PFSK-1 (cell line): ENCODE measurements around the gene STXBP5.

Source experiments
- POLR2AphosphoS5 ChIP-seq: IDR thresholded peaks from 2 replicates; pipeline ENCODE4 v1.6.1; 2012; ENCODE audit warnings: low read depth, mild to moderate bottlenecking, control low read depth, low read length, moderate library complexity
- SIN3A ChIP-seq: IDR thresholded peaks from 2 replicates; pipeline ENCODE4 v1.6.1; 2012; ENCODE audit warnings: mild to moderate bottlenecking, low read length, moderate library complexity, borderline replicate concordance; ENCODE audit not compliant: insufficient read depth
- TF ChIP-seq, protein P1 (sequence below), 2 experiments: IDR thresholded peaks; 2 replicates each; pipeline versions ENCODE4 v1.6.1 to v1.8.0; 2011 to 2012; ENCODE audit warnings: low read depth in 2 of 2, low read length in 2 of 2, control low read depth in 1 of 2, inconsistent platforms in 1 of 2, mild to moderate bottlenecking in 1 of 2, moderate library complexity in 1 of 2; ENCODE audit not compliant: insufficient read depth in 1 of 2

DNA sequence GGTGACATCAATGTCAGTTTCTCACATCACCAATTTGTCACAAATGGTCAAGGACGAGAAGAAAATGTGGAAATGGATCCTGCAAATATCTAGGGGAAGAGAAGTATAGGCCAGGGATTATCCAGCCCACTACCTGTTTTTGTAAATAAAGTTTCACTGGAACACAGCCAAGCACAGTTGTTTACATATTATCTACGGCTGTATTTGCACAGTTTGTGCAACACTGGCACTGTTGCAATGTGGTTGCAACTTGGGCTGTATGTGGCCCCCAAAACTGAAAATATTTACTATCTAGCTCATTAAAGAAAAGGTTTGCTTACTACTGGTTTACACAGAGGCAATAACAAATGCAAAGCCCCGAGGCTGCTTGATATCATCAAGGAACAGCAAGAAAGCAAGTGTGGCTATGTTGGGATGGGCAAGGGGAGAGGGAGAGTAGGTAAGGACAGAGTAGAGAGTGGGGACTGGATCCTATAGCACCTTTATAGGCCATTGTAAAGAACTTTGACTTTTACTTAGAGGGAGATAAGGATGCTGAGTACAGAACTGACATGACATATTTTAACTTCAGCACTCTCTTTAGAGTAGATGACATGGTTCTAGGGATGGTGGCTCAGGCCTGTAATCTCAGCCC lies 11.8 kb upstream of the STXBP5 start:
- TF ChIP-seq, protein P1, sequence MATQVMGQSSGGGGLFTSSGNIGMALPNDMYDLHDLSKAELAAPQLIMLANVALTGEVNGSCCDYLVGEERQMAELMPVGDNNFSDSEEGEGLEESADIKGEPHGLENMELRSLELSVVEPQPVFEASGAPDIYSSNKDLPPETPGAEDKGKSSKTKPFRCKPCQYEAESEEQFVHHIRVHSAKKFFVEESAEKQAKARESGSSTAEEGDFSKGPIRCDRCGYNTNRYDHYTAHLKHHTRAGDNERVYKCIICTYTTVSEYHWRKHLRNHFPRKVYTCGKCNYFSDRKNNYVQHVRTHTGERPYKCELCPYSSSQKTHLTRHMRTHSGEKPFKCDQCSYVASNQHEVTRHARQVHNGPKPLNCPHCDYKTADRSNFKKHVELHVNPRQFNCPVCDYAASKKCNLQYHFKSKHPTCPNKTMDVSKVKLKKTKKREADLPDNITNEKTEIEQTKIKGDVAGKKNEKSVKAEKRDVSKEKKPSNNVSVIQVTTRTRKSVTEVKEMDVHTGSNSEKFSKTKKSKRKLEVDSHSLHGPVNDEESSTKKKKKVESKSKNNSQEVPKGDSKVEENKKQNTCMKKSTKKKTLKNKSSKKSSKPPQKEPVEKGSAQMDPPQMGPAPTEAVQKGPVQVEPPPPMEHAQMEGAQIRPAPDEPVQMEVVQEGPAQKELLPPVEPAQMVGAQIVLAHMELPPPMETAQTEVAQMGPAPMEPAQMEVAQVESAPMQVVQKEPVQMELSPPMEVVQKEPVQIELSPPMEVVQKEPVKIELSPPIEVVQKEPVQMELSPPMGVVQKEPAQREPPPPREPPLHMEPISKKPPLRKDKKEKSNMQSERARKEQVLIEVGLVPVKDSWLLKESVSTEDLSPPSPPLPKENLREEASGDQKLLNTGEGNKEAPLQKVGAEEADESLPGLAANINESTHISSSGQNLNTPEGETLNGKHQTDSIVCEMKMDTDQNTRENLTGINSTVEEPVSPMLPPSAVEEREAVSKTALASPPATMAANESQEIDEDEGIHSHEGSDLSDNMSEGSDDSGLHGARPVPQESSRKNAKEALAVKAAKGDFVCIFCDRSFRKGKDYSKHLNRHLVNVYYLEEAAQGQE (IDR thresholded peaks at IDR 0.05; ENCODE audit: insufficient read depth in 1 of 2, low read depth in 2 of 2, low read length in 2 of 2): no peak
- no peak for TF ChIP-seq SIN3A
- TF ChIP-seq POLR2AphosphoS5: no peak
